Iris pigment epithelial cell (primary cell): ENCODE data around the gene ZCCHC17.
A peak's percentile ranks its signal among the peaks of the same experiment; 100 is the strongest.

Experiments
- DNase-seq: peaks from one replicate; pipeline ENCODE4 v3.0.0-alpha.2; 2011; ENCODE audit warnings: low read depth

ZCCHC17 gene

DNA sequence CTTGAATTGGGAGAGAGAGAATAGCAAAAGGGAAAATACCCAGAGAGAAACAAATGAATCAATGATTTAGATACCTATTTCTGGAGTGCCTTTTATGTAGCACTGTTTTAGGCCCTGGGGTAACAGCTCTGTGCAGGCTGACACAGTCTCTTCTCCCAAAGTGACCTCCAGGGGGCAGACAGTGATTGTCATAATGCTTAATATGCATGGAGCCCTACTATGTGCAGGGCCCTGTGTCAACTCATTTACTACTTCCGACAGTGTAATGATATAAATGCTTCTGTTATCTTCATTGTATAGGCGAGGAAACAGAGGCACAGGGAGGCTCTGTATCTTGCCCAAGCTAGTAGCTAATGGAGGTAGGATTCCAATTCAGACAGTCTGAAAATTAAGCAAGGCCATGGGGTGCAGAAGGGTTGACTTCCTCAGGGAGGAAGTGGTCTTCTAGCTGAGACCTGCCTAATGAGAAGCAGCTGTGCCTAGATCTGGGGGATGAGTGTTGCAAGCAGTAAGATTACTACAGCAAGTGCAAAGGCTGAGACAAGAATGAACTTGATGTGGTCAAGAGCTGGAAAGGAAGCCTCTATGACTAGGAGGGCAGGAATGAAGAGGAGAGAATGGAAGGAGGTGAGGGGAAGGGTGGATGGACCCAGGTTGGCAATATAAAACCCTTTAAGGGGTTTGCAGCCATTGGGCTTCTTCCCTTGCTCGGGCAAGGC is 100.0 kb downstream of the ZCCHC17 start:
- DNase-seq, result peak; percentile 83

DNA sequence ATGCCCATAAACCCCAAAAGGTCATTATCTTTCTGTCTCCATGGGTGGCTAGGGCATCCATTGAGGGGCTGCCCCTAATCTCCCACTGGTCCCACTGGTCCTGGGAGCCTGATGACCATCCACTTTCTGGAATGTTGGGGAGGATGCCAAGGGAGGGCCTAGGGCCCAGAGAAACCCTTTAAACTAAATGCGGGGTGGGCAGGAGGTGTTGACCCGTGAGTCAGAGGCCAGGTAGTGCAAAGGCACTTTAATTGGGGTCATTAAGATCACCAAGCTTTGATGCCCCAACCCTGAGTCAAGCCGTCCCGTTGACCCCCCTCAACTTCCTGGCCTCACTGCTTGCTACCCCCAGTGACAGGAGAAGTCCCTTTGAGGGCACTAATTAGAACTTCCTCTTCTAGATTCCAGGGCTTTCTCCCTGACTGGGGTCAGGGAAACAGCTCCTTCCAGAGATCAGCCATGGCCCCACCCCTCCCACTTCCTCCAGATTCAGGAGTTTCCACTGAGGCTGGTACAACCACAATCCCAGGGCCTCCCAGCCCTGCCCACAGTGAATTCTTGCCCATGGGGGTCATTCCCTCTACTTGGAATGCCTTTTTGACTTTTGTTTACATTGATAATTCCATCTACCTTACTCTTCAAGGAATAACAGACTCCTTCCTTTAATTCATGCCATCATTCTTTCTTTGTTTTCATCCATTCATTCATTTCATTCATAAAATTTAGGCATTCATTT is 100.7 kb downstream of the ZCCHC17 start:
- DNase-seq, result peak; percentile 12

DNA sequence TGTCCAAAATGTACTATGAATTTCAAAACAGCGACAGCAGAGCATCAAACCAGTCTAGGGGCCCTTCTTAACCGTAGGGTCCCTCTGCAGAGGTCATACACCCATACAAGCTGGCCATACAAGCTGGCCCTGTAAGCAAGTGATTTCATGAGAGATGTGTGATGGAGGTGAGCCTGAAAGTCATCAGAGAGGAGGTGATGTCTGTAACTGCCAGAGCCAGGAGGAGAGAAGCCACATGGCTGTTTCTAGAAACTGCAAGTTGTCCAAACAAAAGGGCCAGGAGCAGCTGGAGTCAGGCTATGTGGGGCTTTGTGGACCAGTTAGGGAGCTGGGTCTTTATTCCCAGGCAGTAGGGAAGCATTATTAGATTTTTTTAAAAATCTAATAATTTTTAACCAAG is 101.4 kb downstream of the ZCCHC17 start:
- DNase-seq, result no peak

GRCh38 chr1:31399976-31400375 is 103.1 kb downstream of the ZCCHC17 start:
- DNase-seq, result no peak

- DNase-seq, result peak; percentile 81
These were observed 103.6 kb downstream of the ZCCHC17 start for GRCh38 chr1:31400393-31400792.

- DNase-seq, result peak; percentile 47
These were observed 104.4 kb downstream of the ZCCHC17 start for GRCh38 chr1:31401241-31401640.

DNA sequence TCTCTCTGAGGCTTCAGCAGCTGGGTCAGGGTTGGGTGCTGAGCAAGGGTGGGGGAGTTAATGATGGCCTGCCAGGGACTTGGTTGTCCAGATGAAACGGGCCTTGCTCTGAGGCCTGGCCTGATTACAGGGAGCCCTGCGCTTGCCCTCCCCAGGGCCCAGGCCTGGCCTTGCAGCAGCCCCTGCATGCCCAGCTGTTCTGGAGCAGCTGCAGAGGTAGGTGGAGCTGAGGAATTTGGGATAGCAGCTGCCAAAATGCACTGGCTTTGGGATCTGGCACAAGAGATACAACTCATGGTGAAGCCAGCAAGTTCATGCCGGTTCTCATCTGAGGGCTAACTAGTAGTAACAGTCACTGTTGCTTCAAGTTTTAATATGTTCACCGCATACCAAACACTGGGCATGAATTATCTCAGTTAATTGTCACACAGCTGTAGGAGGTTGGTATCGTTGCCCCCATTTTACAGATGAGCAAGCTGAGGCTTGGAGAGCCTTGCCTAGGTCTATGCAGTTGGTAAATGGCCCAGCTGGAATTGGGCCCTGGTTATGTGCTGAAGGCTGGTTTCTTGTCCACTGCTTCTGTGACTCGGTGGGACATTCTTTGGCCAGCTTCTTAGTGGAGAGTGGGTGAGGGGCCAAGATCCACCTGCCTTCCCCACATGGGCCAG is 108.9 kb downstream of the ZCCHC17 start:
- no peak for DNase-seq

- no peak for DNase-seq
These were observed 110.3 kb downstream of the ZCCHC17 start for GRCh38 chr1:31407029-31407626.

DNA sequence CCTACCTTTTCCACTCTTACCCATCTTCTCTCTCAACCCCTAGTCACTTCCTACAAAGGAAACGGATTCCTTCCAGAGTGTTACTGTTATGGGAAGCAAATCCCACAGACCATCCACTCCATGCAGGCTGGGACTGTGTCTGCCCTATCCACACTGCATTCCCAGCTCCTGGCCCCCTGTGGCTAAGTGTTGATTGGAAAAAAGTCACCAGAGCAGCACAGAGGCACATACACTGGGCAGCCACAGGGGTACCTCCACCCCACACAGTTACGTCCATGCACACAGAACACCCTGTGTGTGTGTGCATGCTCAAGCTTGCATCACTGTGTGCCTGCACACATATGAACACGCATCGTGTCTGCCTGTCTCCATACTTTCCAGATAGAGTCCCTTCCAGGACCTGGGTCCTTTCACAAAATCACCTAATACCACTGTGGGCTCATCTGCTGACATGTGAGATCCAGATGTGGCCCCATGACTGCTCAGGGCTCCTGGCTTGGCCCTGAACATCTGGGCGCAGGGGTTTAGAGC is 112.0 kb downstream of the ZCCHC17 start:
- no peak for DNase-seq

DNA sequence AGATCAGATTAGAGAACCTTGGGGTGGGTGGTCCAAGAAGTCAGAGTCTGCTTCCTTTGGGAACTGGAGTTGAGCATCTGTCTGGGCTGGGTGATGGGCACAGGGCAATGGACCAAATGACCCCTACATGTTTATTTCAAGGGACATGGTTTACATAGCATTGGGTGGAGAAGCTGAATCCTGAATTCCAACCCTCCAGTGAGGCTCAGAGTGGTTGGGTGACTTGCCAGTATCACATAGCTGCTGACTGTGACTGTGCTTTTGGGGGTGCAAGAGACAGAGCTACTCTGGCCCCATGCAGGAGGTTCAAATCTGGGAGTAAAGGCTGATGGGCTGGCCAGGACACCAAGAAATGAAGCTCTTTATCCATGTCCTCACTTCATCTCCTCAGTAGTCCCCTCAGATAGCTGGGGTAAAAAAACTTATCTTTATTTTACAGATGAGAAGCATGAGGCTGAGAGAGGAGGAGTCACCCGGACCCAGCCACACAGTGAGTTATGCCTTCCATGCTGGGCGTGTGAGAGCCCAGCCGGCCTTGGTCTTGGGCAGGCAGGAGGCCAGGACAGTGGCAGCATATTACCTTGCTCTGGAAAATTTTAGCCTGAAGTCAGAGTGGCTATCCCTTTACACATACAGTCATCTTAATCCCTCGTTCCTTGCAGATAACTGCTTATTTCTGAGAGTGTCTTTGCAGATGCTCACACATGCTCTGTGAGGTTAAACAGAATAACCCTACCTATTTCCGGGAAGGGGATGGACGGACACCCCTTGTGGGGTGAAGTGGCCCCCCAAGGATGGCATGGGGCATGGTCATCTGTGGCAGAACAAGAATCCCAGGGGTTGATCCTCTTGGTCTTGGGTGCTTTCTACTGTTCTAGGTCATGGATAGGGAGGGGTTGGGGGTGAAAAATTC is 113.4 kb downstream of the ZCCHC17 start:
- DNase-seq, result no peak

DNA sequence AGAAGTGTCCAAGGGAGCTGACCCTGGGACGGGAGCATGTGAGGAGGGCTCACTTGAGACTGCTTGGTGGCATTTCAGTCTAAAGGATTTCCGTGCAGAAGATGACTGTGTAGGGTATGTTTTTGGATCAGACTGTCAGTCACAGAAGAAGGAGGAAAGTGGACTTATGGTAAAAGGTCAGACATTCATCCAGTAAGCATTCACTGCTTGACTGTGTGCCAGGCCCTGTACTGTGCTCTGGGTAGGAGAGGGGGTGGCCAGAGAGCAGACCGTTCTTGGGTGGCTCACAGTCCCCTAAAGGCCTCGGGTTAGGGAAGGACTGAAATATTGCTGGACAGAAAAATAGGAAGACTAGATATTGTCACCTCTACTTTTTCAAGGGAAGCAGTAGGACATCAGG is 114.0 kb downstream of the ZCCHC17 start:
- DNase-seq, result peak; percentile 69

DNA sequence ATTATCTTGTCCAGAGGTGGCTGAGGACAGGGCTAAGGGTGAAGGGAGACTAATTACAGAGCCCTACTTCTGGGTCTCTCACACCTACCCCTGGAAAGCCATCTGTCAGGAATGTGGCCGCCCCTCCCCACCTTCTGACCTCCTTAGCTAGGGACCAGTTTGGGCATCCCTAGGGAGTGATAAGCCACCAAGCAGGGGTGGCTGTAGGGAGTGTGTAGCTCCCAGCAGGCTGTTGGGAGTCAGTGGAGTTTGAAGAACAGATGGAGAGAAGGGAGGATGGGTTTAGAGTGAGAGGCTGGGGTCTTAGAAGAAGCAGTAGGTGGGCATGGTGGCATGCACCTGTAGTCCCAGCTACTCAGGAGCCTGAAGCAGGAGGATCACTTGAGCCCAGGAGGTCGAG is 115.4 kb downstream of the ZCCHC17 start:
- DNase-seq, result no peak

DNA sequence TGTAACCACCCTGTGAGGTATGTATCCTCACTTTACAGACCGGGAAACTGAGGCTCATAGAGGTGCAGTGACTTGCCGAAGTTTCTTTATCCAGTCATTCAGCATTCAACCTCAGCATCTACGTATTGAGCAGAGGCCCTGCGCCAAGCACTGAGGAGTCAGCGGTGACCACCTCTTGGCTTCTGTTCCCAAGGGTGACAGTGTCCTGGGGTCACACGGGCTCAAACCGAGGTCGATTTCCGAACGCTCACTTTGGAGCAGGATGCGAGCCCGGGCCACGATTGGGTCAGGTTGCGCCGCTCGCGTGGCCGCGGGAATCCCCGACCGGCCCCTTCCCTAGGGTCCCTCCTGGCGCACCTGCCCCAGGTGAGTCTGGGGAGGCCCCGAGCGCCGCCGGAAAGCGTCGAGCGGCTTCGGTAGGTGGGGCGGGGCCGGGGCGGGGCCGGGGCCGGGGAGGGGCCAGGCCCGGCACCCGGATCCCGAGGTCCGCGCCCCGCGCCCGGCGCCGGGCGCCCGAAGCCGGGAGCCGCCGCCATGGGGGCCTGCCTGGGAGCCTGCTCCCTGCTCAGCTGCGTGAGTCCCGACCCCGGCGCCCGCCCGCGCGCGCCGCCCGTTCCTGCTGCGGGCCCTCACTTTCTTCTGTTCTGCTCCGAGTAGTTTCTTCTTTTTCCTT is 116.0 kb downstream of the ZCCHC17 start, which contains the start of gene SERINC2:
SERINC2 (plus strand) TSS at position 482 of the 673 bp plus-strand sequence; CDS start at position 535, 53 bp downstream.
- no peak for DNase-seq

DNA sequence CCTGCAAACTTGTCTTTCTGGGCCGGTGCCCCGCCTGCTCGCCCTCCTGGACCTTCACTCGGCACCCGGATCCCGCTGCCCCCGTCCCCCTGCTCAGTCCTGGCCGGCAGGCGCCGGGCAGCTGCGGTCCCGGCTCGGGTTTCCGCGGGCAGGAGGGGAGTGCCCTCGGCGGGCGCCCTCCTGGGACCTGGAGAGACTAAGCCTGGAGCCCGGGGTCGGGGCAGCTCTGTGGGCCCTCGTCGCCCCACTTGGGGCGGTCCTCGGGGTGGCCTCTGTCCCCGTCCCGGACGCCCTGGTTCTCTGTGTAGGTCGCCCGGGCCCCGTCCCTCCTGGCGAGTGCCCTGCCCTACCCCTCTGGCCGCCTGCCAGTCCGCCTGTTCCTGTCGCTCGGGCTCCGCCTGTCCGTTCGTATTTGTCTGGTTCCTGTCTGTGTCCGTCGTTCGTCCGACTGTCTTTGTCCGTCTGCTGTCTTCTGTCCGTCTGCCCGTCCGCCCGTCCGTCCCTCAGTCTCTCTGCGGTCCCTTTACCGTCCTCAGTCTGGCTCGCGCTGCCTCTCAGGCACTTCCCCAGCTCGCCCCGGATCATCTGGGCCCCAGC is 116.7 kb downstream of the ZCCHC17 start:
- no peak for DNase-seq
